ENCODE data around the gene BRPF3. TPM values are rescaled to one million over a fixed set of nuclear protein-coding genes. Genes with fewer than 3 reads are reported as not detected.

Gene BRPF3
- total RNA-seq, 1 experiment from 2014 or later: 30.4 TPM

GRCh38 chr6:36232172-36232571 is 35.6 kb downstream of the BRPF3 start (continued):
- TF ChIP-seq ZMAT4 (CRISPR knock-in tag; IDR thresholded peaks at IDR 0.05): no peak
- no peak for TF ChIP-seq RORB (CRISPR knock-in tag; IDR thresholded peaks at IDR 0.05)
- no peak for TF ChIP-seq E2F1 (CRISPR knock-in tag; IDR thresholded peaks at IDR 0.05)

- TF ChIP-seq OVOL2 (CRISPR knock-in tag; IDR thresholded peaks at IDR 0.05; ENCODE audit: borderline replicate concordance) (no peak), ATF3 (CRISPR knock-in tag; conservative IDR thresholded peaks at IDR 0.05) (no peak), GABPB1 (CRISPR knock-in tag; IDR thresholded peaks at IDR 0.05) (no peak), ERG (CRISPR knock-in tag; IDR thresholded peaks at IDR 0.05) (no peak), ATF6 (CRISPR knock-in tag; IDR thresholded peaks at IDR 0.05) (no peak), ZNF416 (CRISPR knock-in tag; IDR thresholded peaks at IDR 0.05) (no peak), EMX1 (CRISPR knock-in tag; IDR thresholded peaks at IDR 0.05) (no peak), IRF1 (CRISPR knock-in tag; IDR thresholded peaks at IDR 0.05) (no peak), USF2 (CRISPR knock-in tag; IDR thresholded peaks at IDR 0.05) (no peak), HMGA2 (CRISPR knock-in tag; IDR thresholded peaks at IDR 0.05) (no peak), ATF1 (CRISPR knock-in tag; IDR thresholded peaks at IDR 0.05) (no peak), ZNF281 (CRISPR knock-in tag; IDR thresholded peaks at IDR 0.05) (no peak), ARID4B (CRISPR knock-in tag; IDR thresholded peaks at IDR 0.05; ENCODE audit: borderline replicate concordance) (no peak), SMAD3 (CRISPR knock-in tag; IDR thresholded peaks at IDR 0.05; ENCODE audit: borderline replicate concordance) (no peak), GRHL2 (CRISPR knock-in tag; IDR thresholded peaks at IDR 0.05; ENCODE audit: insufficient replicate concordance, severe bottlenecking) (no peak), E2F1 (CRISPR knock-in tag; IDR thresholded peaks at IDR 0.05) (no peak), NFYB (CRISPR knock-in tag; conservative IDR thresholded peaks at IDR 0.05; ENCODE audit: low read depth) (no peak), ZNF671 (CRISPR knock-in tag; IDR thresholded peaks at IDR 0.05) (no peak)
- peaks cover 2% of the 10 kb centered on the region; the same call in 1 of the 2 replicates for H3K4me1 Mint-ChIP-seq
- no peak overlapping the region for H3K4me3 Mint-ChIP-seq
- H3K27ac Mint-ChIP-seq: 0 out of 2 replicates have a peak overlapping the region, but pooled peaks have one; percentile 2
- ChIA-PET POLR2A (no interaction called here), CTCF (no interaction called here)
- no peaks in the 10 kb centered on the region for H3K27me3 Mint-ChIP-seq (ENCODE audit: low read depth)
- peaks cover 11% of the 10 kb centered on the region for H3K36me3 Mint-ChIP-seq
- no peak for DNase-seq (ENCODE audit: low spot score)
- H3K9me3 Mint-ChIP-seq: no peaks in the 10 kb centered on the region
- ATAC-seq: peak; percentile 72
Observed at GRCh38 chr6:36235309-36235708, 38.8 kb downstream of the BRPF3 start.

Data from WTC11 (cell line).